GM12891 (cell line): ENCODE results near the gene EDARADD.
A peak's percentile ranks its signal among the peaks of the same experiment; 100 is the strongest.

Source experiments
- DNase-seq: peaks from one replicate; pipeline ENCODE4 v3.0.0; 2011; ENCODE audit warnings: low spot score; ENCODE audit not compliant: insufficient read length
- FAIRE-seq: peaks from 2 replicates; lab custom pipeline; 2011; peaks lifted over from hg19 to GRCh38; lab: Jason Lieb, UNC
- PAX5 ChIP-seq: IDR thresholded peaks from 2 replicates; pipeline ENCODE4 v1.6.1; 2011; ENCODE audit warnings: low read length, moderate library complexity, mild to moderate bottlenecking; ENCODE audit not compliant: insufficient read depth, severe bottlenecking
- POLR2A ChIP-seq: IDR thresholded peaks from 2 replicates; pipeline ENCODE4 v1.6.1; 2011; ENCODE audit warnings: low read depth, low read length, control low read depth
- POLR2AphosphoS5 ChIP-seq: IDR thresholded peaks from 2 replicates; pipeline ENCODE4 v1.6.1; 2011; ENCODE audit warnings: low read depth, low read length, control low read depth
- POU2F2 ChIP-seq: IDR thresholded peaks from 2 replicates; pipeline ENCODE4 v1.6.1; 2011; ENCODE audit warnings: low read depth, mild to moderate bottlenecking, control low read depth, low read length, moderate library complexity
- SPI1 ChIP-seq: IDR thresholded peaks from 2 replicates; pipeline ENCODE4 v1.6.1; 2011; ENCODE audit warnings: low read depth, low read length, control low read depth
- TAF1 ChIP-seq: IDR thresholded peaks from 2 replicates; pipeline ENCODE4 v1.6.1; 2011; ENCODE audit warnings: low read depth, low read length, control low read depth

Gene EDARADD

GRCh38 chr1:236401698-236402097 lies 7.6 kb downstream of the EDARADD start:
- TF ChIP-seq POLR2AphosphoS5 (no peak), POLR2A (no peak), TAF1 (no peak), SPI1 (peak; percentile 51), POU2F2 (no peak)
- no peak for DNase-seq
- no peak for FAIRE-seq

DNA sequence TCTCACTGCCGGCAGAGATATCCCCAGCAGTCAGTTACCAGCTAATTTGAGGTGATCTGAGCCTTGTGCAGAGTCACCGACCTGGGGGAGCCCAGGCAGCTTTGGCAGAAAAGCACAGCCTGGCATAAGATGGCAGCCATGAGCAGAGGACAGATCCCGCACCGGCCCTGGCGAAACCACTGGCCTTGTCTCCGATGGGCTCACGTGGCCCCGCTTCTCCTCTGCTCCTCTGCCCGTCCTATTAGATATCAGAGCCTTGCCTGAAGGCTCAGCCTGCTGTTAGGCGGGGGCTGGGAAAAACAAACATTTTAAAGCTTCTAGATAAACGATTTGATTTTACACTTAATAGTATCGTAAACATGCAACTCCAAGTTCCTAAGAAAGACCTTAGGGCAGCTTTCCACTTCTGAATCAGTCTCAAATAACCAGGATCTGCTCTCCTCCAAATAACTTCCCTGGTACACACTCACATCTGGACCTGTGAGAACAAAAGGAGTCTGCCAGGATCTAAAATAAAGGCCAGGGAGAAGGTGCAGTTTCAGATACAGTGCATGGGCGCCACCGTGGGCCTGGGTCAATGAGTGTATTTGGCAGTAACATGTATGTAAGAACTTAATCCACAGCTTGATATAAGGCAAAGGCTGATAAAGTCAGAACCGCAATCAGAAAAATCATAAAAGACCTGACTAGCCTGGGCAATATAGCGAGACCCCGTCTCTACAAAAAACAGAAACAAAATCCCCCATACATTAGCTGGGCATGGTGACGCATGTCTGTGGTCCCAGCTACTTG lies 10.0 kb downstream of the EDARADD start:
- TF ChIP-seq PAX5 (no peak), POLR2AphosphoS5 (no peak), TAF1 (no peak), POLR2A (no peak), POU2F2 (no peak), SPI1 (no peak)
- no peak for DNase-seq
- FAIRE-seq = no peak

DNA sequence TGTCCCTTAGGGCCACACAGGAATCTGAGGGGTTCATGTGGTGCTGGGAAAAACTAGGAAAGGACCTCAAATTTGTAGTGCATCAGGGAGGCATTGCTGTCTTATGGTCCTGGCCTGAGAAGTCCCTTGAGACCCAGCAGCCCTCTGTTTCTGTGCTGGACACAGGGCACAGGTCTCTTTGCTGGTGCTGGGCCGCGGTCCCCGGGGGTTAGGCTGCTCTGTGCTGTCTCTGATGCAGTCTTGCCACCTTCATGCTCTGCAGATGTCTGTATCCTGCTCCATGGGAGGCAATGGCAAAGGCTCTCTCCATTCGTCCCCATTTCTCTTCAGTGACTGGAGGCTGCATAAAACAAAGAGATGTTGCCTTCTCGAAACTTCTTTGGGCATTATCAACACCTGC lies 13.0 kb downstream of the EDARADD start:
- FAIRE-seq (no peak), DNase-seq (no peak)
- no peak for TF ChIP-seq POLR2AphosphoS5
- no peak for TF ChIP-seq PAX5
- TF ChIP-seq POU2F2 = no peak
- TF ChIP-seq TAF1 = no peak
- TF ChIP-seq SPI1 = no peak
- TF ChIP-seq POLR2A = no peak

- no peak for FAIRE-seq
- TF ChIP-seq SPI1 (peak; percentile 15; the same call in 1 of the 2 replicates), POU2F2 (no peak), POLR2A (no peak), PAX5 (no peak), POLR2AphosphoS5 (no peak), TAF1 (no peak)
- DNase-seq = no peak
Measured at GRCh38 chr1:236413688-236414087, 19.6 kb downstream of the EDARADD start.

DNA sequence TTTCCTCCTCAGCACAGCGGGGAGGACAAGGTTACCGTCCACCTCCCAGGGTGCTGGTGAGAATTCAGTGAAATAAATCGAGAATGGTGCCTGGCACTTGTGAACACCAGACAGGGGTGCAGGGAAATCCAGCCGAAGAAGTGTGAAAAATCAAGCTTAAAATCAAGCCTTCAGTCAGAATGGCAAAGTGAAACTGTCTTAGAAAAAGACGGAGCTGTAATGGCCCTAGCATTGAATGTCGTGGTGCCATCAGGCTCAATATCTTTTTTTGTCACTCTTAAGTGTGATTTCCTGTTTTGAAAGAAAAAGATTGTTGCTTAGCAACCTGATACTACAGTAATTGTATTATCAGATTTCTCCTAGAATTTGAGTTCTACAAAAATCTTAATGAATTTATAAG lies 22.1 kb downstream of the EDARADD start:
- DNase-seq = no peak
- FAIRE-seq = no peak
- TF ChIP-seq PAX5 (no peak), TAF1 (no peak), POLR2A (no peak), POLR2AphosphoS5 (no peak), POU2F2 (no peak), SPI1 (no peak)

- FAIRE-seq (no peak), DNase-seq (no peak)
- TF ChIP-seq POLR2AphosphoS5 (no peak), POLR2A (no peak), SPI1 (no peak), PAX5 (no peak), TAF1 (no peak), POU2F2 (no peak)
Measured at GRCh38 chr1:236417336-236417735, 23.2 kb downstream of the EDARADD start.

- DNase-seq = no peak
- FAIRE-seq = no peak
- no peak for TF ChIP-seq POLR2AphosphoS5
- no peak for TF ChIP-seq PAX5
- TF ChIP-seq TAF1 = no peak
- TF ChIP-seq POU2F2 = no peak
- no peak for TF ChIP-seq SPI1
- no peak for TF ChIP-seq POLR2A
Measured at GRCh38 chr1:236419502-236419901, 25.4 kb downstream of the EDARADD start.

DNA sequence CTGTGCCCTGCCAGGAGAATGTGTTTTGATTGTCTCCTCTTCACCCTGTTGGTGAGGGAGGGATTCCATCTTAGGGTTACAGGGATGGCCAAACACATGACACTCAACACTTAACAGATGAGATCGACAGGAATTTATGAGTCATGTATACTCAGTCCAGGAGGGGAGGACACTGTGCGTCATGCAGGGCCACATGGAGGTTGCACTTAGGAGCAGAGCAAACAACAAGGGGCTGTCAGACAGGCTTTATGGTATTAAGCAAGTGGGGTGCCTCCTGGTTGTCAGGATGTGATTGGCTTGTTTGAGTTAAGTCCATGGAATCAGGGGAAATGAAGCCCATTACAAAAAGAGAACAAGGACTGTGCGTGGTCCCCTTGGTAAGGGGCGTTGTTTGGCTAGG lies 26.9 kb downstream of the EDARADD start:
- FAIRE-seq = no peak
- no peak for DNase-seq
- TF ChIP-seq POLR2A (no peak), POLR2AphosphoS5 (no peak), PAX5 (no peak), SPI1 (no peak), TAF1 (no peak), POU2F2 (no peak)

- TF ChIP-seq POLR2A (no peak), TAF1 (no peak), PAX5 (no peak), SPI1 (no peak), POU2F2 (no peak), POLR2AphosphoS5 (no peak)
- DNase-seq = no peak
- FAIRE-seq = no peak
Measured at GRCh38 chr1:236421850-236422516, 27.9 kb downstream of the EDARADD start.

- DNase-seq = no peak
- FAIRE-seq = no peak
- TF ChIP-seq POLR2A (no peak), TAF1 (no peak), PAX5 (no peak), SPI1 (no peak), POLR2AphosphoS5 (no peak), POU2F2 (no peak)
Measured at GRCh38 chr1:236422517-236422876, 28.4 kb downstream of the EDARADD start.
